HEK293 (cell line): Measurements from ENCODE around the gene MYL10.

Experiments
- KLF1 ChIP-seq: fragments of 450-650 bp; formaldehyde crosslinking; IDR thresholded peaks from 2 replicates; pipeline ENCODE4 v1.5.1; 2016; ENCODE audit warnings: missing biosample characterization, missing genetic modification characterization
- TCF7L2 ChIP-seq: IDR thresholded peaks from 2 replicates; pipeline ENCODE4 v1.6.1; 2011; ENCODE audit warnings: low read depth, mild to moderate bottlenecking, inconsistent platforms, low read length, moderate library complexity, borderline replicate concordance
- YY1 ChIP-seq: fragments of 450-650 bp; formaldehyde crosslinking; IDR thresholded peaks from 2 replicates; pipeline ENCODE4 v1.5.1; 2018; ENCODE audit warnings: missing biosample characterization, missing genetic modification characterization
- ZBTB1 ChIP-seq: fragments of 450-650 bp; formaldehyde crosslinking; IDR thresholded peaks from 2 replicates; pipeline ENCODE4 v1.5.1; 2016; ENCODE audit warnings: missing biosample characterization, missing genetic modification characterization
- ZBTB21 ChIP-seq: fragments of 450-650 bp; formaldehyde crosslinking; IDR thresholded peaks from 2 replicates; pipeline ENCODE4 v1.5.1; 2017; ENCODE audit warnings: missing biosample characterization, missing genetic modification characterization
- ZFP41 ChIP-seq: fragments of 450-650 bp; formaldehyde crosslinking; IDR thresholded peaks from 2 replicates; pipeline ENCODE4 v1.5.1; 2016; ENCODE audit warnings: missing biosample characterization, missing genetic modification characterization, borderline replicate concordance
- ZNF133 ChIP-seq: fragments of 450-650 bp; formaldehyde crosslinking; IDR thresholded peaks from 2 replicates; pipeline ENCODE4 v1.5.1; 2016; ENCODE audit warnings: missing biosample characterization, missing genetic modification characterization
- ZNF16 ChIP-seq: fragments of 450-650 bp; formaldehyde crosslinking; IDR thresholded peaks from 2 replicates; pipeline ENCODE4 v1.5.1; 2016; ENCODE audit warnings: low read depth, missing biosample characterization, missing genetic modification characterization
- ZNF433 ChIP-seq: fragments of 450-650 bp; formaldehyde crosslinking; IDR thresholded peaks from 2 replicates; pipeline ENCODE4 v1.5.1; 2016; ENCODE audit warnings: missing biosample characterization, missing genetic modification characterization, low read depth
- ZNF707 ChIP-seq: fragments of 450-650 bp; formaldehyde crosslinking; IDR thresholded peaks from 2 replicates; pipeline ENCODE4 v1.5.1; 2016; ENCODE audit warnings: missing biosample characterization, missing genetic modification characterization
- TF ChIP-seq, protein P1 (sequence below): fragments of 450-650 bp; formaldehyde crosslinking; IDR thresholded peaks from 2 replicates; pipeline ENCODE4 v1.5.1; 2016; ENCODE audit warnings: missing biosample characterization, missing genetic modification characterization
- TF ChIP-seq, protein P2 (sequence below): fragments of 450-650 bp; formaldehyde crosslinking; IDR thresholded peaks from 2 replicates; pipeline ENCODE4 v1.5.1; 2016; ENCODE audit warnings: missing biosample characterization, missing genetic modification characterization
- TF ChIP-seq, protein P3 (sequence below): IDR thresholded peaks from 2 replicates; pipeline ENCODE4 v1.6.1; 2011; ENCODE audit warnings: mild to moderate bottlenecking, low read depth, low read length, borderline replicate concordance

DNA sequence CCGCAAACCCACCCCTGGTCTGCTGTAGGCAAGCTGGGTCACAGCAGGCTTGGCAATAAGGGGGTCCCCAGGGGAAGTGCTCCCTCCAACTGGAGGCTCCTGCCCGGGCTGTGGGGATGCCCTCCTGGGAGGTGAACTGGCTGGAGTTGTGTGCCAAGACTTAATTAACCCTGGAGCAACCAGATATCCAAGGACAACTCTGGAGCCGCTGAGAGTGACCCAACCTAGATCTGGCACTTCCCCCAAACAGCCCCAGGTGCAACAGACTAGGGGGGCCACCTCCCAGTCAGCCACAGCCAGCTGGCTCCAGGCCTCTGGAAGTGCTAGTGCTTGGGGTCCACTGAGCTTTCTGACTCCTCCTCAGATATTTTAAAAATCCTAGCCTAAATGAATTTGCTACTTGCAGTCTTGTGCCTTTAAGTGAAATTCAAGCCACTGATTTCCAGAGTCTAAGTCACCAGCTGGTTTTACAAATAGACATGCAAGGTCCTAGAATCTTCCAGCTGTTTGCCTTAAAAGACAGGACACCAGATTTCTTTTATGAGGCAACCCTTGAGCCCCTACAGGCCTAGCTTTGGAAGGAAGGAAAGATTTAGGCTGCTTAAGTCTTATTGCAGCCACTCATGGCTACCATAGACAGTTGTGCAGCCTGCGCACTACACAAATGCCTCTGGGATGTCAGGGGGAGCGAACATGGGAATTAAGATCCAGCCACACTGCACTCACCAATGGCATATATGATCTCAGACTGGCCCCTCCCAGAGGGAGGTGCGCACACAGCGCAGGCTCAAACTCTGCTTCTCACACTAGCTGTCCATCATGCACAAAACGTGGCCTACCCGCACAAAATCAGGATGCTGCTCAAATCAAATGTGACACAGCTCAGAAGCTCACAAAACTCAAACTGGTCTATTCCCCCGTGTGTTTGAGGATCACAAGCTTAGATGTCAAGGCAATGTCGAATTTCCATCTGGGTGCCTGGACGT, 42.6 kb upstream of the MYL10 start:
- TF ChIP-seq, protein P1, sequence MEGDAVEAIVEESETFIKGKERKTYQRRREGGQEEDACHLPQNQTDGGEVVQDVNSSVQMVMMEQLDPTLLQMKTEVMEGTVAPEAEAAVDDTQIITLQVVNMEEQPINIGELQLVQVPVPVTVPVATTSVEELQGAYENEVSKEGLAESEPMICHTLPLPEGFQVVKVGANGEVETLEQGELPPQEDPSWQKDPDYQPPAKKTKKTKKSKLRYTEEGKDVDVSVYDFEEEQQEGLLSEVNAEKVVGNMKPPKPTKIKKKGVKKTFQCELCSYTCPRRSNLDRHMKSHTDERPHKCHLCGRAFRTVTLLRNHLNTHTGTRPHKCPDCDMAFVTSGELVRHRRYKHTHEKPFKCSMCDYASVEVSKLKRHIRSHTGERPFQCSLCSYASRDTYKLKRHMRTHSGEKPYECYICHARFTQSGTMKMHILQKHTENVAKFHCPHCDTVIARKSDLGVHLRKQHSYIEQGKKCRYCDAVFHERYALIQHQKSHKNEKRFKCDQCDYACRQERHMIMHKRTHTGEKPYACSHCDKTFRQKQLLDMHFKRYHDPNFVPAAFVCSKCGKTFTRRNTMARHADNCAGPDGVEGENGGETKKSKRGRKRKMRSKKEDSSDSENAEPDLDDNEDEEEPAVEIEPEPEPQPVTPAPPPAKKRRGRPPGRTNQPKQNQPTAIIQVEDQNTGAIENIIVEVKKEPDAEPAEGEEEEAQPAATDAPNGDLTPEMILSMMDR (tag by site-specific recombination): no peak
- TF ChIP-seq TCF7L2 (no peak), ZNF16 (no peak), ZBTB21 (tag by site-specific recombination) (no peak), ZNF707 (tag by site-specific recombination) (no peak), ZFP41 (tag by site-specific recombination) (no peak), ZNF433 (tag by site-specific recombination) (no peak), YY1 (tag by site-specific recombination) (no peak), KLF1 (tag by site-specific recombination) (no peak), ZBTB1 (tag by site-specific recombination) (no peak), ZNF133 (no peak)
- TF ChIP-seq, protein P2, sequence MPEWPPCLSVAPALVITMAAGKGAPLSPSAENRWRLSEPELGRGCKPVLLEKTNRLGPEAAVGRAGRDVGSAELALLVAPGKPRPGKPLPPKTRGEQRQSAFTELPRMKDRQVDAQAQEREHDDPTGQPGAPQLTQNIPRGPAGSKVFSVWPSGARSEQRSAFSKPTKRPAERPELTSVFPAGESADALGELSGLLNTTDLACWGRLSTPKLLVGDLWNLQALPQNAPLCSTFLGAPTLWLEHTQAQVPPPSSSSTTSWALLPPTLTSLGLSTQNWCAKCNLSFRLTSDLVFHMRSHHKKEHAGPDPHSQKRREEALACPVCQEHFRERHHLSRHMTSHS: no peak
- TF ChIP-seq, protein P3, sequence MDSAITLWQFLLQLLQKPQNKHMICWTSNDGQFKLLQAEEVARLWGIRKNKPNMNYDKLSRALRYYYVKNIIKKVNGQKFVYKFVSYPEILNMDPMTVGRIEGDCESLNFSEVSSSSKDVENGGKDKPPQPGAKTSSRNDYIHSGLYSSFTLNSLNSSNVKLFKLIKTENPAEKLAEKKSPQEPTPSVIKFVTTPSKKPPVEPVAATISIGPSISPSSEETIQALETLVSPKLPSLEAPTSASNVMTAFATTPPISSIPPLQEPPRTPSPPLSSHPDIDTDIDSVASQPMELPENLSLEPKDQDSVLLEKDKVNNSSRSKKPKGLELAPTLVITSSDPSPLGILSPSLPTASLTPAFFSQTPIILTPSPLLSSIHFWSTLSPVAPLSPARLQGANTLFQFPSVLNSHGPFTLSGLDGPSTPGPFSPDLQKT: no peak
